ENCODE data around the gene BICRA. TPM values are rescaled to one million over a fixed set of nuclear protein-coding genes. Genes with fewer than 3 reads are reported as not detected.
A peak's percentile ranks its signal among the peaks of the same experiment; 100 is the strongest.
"Not testable (repeated sequence)": the region's sequence is repeated elsewhere in the genome, so short reads cannot be mapped to it uniquely, and the experiment has no call there.

Gene BICRA
- total RNA-seq, 1 experiment from 2014 or later = 2.6 TPM

DNA sequence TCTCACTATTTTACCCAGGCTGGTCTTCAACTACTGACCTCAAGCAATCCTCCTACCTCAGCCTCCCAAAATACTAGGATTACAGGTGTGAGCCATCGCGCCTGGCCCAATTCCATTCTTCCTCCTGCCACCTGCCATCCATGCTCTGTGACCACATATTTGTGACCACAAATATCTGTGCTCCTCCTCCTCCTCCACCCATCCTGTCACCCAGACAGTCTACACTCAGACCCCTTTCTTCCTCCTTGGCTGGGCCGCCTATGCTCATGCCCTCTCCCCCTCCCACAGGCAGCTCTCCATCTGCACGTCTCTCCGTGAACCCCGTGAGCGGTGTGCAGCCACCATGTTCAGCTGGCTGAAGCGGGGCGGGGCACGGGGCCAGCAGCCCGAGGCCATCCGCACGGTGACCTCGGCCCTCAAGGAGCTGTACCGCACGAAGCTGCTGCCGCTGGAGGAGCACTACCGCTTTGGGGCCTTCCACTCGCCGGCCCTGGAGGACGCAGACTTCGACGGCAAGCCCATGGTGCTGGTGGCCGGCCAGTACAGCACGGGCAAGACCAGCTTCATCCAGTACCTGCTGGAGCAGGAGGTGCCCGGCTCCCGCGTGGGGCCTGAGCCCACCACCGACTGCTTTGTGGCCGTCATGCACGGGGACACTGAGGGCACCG, 107.5 kb downstream of the BICRA start:
- DNase-seq (ENCODE audit: low spot score) = no peak

DNA sequence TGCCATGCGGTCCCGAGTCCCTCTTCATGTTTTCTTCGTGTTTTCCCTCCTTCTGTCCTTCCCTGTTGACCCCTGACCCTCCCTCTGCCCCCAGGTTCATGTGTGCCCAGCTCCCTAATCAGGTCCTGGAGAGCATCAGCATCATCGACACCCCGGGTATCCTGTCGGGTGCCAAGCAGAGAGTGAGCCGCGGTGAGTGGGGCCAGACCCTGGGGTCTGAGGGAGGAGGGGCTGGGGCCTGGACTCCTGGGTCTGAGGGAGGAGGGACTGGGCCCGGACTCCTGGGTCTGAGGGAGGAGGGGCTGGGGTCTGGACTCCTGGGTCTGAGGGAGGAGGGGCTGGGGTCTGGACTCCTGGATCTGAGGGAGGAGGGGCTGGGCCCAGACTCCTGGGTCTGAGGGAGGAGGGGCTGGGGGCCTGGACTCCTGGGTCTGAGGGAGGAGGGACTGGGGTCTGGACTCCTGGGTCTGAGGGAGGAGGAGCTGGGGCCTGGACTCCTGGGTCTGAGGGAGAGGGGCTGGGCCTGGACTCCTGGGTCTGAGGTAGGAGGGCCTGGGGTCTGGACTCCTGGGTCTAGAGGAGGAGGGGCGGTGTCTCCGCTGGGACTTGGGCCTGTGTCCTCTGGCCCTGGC, 109.6 kb downstream of the BICRA start:
- not testable (repeated sequence) for DNase-seq (ENCODE audit: low spot score)

DNA sequence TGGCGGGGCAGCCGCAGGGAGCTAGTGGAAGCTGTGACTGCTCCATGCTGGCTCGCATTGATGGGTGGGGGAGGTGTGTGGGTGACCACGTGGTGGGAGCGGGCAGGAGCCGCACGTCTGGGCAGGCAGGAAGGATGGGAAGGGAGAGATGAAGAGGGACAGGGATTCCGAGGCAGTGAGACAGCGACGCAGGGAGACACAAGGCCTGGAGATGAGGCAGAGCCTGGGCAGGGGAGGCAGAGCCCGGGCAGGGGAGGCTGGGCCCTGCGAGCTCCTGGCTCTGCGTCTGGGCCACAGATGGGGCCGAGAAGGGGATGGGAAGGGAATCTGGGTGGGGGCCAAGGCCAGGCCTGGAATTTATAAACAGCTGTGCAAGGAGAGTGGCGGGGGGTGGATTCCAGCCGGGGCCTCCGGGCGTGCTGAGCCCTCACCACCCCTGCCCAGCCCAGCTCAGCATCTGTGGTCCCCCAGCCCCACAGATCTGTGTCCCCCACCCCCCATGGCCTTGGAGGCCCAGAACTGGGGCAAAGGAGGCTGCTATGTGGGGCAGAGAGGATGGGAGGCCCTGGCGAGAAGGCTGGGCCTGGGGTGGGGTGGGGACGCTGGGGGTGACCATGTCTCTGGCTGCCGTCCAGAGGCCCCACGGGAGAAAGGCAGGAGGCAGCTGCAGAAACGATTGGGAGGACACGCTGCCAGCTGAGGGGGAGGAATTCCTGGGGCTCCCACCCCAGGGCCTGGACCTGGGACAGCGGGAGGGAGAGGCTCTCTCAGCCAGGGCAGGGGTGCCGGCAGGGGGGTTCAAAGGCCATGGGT, 110.3 kb downstream of the BICRA start:
- peak; percentile 97 for DNase-seq (ENCODE audit: low spot score)

- DNase-seq (ENCODE audit: low spot score) = no peak
Observed at GRCh38 chr19:47720669-47721422, 111.9 kb downstream of the BICRA start.

GRCh38 chr19:47723581-47723940, 114.6 kb downstream of the BICRA start:
- DNase-seq (ENCODE audit: low spot score) = peak; percentile 91

DNA sequence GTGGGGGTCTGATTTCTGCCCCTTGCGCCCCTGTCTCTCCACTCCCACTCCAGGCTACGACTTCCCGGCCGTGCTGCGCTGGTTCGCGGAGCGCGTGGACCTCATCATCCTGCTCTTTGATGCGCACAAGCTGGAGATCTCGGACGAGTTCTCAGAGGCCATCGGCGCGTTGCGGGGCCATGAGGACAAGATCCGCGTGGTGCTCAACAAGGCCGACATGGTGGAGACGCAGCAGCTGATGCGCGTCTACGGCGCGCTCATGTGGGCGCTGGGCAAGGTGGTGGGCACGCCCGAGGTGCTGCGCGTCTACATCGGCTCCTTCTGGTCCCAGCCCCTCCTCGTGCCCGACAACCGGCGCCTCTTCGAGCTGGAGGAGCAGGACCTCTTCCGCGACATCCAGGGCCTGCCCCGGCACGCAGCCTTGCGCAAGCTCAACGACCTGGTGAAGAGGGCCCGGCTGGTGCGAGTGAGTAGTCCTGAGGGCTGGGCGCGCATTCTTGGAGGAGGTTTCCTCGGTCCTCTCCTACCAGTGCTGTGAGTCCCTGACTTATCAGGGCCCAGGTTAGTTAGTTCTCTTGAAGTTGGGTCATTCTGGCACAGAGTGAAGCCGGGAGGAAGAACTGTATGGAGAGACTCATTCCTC, 116.9 kb downstream of the BICRA start:
- no peak for DNase-seq (ENCODE audit: low spot score)

- peak; percentile 72 for DNase-seq (ENCODE audit: low spot score)
Observed at GRCh38 chr19:47726467-47726866, 117.5 kb downstream of the BICRA start.

GRCh38 chr19:47728295-47728694, 119.4 kb downstream of the BICRA start:
- not testable (repeated sequence) for DNase-seq (ENCODE audit: low spot score)

DNA sequence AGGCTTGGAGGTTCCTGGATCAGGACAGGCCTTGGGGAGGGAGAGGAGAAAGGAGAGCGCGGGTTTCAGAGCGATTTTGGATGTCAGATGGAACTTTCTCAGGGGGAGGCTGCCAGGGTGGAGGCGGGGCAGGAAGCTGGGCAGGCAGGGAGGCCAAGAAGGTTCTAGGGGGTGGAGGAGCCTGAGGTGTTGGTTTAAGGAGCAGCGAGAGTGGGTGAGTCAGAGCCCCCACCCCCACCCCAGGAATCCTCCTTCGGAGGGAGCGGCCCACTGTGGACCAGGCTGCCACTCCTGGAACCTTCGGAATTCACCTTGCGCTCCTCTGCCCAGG, 120.5 kb downstream of the BICRA start:
- DNase-seq (ENCODE audit: low spot score) = peak; percentile 84

DNA sequence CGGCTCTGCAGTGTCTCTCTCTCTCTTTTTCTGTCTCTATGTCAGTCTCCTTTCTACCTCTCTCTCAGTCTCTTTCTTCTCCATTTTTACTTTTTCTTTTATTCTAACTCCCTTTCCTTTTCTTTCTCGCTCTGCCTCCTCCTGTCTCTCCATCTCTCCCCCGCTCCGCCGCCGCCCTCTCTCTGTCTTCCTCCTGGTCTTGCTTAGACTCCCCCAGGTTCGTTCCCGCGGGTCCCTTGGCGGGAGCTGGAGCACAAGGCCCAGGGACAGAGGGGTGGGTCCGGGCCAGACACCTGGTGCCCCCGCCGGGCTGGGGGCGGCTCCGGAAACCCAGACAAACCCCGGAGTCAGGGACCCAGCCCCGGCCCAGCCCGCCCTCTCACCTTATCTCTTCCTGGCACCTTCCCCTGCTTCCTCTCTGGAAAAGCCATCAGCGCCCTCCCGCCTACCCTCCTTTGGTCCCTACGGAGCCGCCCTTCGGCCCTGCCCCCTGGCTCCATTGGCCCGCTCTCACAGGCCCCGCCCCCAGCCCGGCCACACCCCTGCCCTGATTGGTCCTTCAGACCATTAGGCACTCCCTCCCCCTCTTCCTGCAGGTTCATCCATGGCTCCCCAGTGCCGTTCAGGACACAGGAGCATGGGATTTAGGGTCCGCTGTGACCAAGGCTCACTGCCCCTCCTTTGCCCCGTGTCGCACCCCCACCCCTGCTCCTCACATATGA, 121.0 kb downstream of the BICRA start:
- DNase-seq (ENCODE audit: low spot score) = no peak

GRCh38 chr19:47730521-47730889, 121.6 kb downstream of the BICRA start:
- DNase-seq (ENCODE audit: low spot score) = no peak

GRCh38 chr19:47730910-47731309, 122.0 kb downstream of the BICRA start:
- DNase-seq (ENCODE audit: low spot score) = no peak

GRCh38 chr19:47735131-47735530, 126.2 kb downstream of the BICRA start:
- no peak for DNase-seq (ENCODE audit: low spot score)

GRCh38 chr19:47740866-47741519, 132.1 kb downstream of the BICRA start:
- DNase-seq (ENCODE audit: low spot score) = no peak

- DNase-seq (ENCODE audit: low spot score) = no peak
Observed at GRCh38 chr19:47741544-47742140, 132.7 kb downstream of the BICRA start.

- DNase-seq (ENCODE audit: low spot score) = no peak
Observed at GRCh38 chr19:47742634-47743033, 133.7 kb downstream of the BICRA start.

DNA sequence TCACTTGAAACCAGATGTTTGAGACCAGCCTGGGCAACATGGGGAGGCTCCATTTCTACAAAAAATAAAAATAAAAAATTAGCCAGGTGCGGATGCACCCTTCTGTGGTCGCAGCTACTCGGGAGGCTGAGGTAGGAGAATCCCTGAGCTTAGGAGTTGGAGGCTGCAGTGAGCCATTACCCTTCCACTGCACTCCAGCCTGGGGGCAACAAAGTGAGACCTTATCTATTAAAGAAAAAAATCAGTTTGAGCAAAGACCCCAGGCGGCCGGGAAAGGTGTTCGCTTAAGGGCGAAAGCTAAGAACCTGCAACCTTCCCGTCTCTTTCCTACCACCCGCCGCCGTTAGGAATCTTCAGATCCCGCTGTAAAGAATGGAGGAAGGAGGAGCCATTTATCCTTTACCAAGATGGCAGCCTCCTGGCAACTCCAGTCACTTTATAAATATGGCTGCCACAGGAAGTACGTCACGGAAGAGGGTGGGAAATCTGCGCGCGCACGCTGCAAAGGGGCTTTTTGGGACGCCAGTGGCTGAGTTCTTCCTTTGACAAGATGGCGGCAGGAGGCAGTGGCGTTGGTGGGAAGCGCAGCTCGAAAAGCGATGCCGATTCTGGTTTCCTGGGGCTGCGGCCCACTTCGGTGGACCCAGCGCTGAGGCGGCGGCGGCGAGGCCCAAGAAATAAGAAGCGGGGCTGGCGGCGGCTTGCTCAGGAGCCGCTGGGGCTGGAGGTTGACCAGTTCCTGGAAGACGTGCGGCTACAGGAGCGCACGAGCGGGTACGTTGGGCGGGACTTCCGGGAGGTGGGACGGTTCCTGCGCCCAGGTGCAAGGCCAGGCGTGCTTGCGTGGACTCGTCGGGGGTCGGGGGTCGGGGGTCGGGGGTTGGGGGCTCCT, 136.3 kb downstream of the BICRA start, which contains the start of gene NOP53:
TSS of gene NOP53 (plus strand) at position 537 of the 892 bp plus-strand sequence. CDS start at position 551, 14 bp downstream.
- DNase-seq (ENCODE audit: low spot score) = peak; percentile 97

- not testable (repeated sequence) for DNase-seq (ENCODE audit: low spot score)
Observed at GRCh38 chr19:47746129-47746528, 137.2 kb downstream of the BICRA start.

- no peak for DNase-seq (ENCODE audit: low spot score)
Observed at GRCh38 chr19:47749326-47749725, 140.4 kb downstream of the BICRA start.
